Measurements from ENCODE around the gene C5AR2.
"Not testable (repeated sequence)": the region's sequence is repeated elsewhere in the genome, so short reads cannot be mapped to it uniquely, and the experiment has no call there.

The C5AR2 gene

DNA sequence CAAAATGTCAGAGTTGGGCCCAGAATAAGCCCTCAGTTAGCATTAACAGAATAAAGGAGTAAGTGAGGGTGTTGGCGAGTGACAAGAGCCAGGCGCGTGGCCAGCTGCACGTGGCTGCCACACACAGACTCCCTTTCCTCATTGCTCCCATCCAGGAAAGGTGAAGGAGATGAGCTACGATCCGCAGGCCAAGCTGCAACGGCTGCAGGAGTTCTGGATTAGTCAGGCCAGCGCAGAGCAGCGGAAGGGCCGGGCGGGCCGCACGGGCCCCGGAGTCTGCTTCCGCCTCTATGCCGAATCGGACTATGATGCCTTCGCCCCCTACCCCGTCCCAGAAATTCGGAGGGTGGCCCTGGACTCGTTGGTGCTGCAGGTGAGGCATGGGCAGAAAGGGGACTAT is 30.3 kb downstream of the C5AR2 start:
- no peak for DNase-seq (ENCODE audit: low read depth, low spot score)

DNA sequence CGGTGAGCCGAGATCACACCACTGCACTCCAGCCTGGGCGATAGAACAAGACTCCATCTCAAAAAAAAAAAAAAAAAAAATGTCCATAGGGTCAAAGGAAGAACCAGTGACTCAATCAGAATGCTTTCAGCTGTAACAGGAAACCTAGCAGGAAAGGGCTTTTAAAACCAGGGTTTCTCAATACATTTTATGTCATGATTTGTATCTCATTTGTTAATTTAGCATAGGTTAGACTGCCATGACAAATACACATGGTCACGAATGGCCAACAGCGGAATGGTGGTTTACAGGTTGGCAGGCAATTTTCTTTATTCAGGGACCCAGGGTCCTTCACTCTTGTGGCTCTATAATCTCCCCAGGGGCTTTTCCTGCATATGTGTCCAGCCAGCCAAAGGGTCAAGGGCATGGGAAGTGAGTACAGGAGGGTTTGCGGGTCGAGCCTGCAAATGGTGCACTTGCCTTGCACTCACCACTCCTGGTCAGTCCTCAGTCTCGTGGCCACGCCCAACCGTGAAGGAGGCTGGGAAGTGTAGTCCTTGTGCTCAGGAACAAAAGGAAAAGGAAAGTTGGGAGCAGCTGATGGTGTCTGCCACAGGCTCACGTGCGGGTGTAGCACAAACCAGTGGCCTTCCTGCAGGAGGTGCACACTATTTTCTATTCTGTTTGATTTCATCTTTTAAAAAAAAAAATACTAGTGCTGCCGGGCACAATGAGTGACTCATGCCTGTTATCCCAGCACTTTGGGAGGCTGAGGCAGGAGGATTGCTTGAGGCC is 32.0 kb downstream of the C5AR2 start:
- DNase-seq (ENCODE audit: low read depth, low spot score): no peak

DNA sequence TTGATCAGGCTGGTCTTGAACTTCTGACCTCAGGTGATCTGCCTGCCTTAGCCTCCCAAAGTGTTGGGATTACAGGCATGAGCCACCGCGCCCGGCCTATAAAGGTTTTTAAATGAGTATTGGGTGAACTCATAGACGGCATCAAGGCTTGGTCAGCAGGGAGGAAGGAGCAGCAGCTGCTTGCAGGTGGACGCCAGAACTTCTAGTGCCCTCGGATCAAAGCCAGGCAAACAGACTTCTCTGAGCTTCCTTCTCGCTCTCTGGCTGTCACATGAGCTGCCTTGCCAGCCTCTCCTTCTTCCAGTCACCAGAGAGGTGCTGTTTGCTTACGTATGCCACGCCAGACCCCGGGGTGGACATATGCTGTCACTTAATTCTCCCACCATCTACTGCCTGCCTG is 33.5 kb downstream of the C5AR2 start:
- DNase-seq (ENCODE audit: low read depth, low spot score): not testable (repeated sequence)

DNA sequence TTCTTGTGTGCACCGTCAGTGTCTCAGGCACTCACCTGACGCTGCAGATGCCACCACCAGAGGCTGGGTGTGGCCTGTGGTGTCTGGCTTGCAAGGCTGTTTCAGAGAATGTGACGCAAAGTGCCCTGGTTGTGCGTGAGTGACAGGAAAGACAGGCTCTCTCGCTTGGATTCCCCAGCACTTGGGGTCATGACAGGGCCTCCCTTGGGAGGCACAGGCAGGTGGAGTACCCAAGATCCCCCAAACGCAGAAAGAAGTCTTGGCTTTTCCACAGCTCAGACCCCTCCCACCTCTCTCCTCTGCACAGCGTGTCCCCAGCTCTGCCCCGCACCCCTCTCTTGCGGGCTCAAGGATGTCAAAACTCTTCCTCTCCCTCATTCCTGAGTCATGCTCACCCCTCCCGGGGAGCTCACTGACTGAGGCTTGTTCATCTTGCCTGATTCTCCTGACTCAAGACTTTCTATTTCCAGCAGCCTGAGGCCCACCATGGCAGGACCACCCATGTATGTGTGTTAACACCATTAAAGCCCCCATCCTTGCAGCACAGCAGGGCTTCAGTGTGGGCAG is 38.2 kb downstream of the C5AR2 start:
- DNase-seq (ENCODE audit: low read depth, low spot score): peak; percentile 86

DNA sequence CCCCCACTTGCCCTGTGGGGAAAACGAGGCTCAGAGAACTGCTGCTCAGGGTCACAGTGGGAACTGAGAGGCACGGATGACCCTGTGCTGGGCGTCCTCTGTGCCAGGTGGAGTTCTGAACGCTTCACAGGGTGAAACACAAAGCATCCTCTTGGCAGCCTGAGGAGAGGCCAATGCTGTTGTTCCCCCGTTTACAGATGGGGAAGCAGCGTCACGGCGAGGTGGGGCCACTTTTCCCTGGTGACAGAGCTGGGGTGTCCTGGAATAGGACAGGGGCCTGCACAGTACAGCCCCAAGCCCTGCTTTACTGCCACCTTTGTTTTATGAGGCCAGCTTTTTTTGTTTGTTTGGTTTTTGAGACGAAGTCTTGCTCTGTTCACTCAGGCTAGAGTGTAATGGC is 39.3 kb downstream of the C5AR2 start:
- no peak for DNase-seq (ENCODE audit: low read depth, low spot score)

DNA sequence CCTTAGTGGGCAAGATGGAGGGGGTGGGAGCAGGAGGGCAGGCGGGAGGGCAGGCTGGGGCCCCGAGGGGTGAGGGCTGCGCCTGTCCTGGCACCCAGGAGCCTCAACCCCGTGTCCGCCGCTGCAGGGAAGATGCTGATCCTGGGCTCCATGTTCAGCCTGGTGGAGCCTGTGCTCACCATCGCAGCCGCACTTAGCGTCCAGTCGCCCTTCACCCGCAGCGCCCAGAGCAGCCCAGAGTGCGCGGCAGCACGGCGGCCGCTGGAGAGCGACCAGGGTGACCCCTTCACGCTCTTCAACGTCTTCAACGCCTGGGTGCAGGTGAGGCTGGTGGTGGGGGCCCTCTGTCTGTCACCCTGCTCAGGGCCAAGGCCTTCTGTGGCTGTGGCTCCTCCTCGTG is 40.6 kb downstream of the C5AR2 start:
- no peak for DNase-seq (ENCODE audit: low read depth, low spot score)

DNA sequence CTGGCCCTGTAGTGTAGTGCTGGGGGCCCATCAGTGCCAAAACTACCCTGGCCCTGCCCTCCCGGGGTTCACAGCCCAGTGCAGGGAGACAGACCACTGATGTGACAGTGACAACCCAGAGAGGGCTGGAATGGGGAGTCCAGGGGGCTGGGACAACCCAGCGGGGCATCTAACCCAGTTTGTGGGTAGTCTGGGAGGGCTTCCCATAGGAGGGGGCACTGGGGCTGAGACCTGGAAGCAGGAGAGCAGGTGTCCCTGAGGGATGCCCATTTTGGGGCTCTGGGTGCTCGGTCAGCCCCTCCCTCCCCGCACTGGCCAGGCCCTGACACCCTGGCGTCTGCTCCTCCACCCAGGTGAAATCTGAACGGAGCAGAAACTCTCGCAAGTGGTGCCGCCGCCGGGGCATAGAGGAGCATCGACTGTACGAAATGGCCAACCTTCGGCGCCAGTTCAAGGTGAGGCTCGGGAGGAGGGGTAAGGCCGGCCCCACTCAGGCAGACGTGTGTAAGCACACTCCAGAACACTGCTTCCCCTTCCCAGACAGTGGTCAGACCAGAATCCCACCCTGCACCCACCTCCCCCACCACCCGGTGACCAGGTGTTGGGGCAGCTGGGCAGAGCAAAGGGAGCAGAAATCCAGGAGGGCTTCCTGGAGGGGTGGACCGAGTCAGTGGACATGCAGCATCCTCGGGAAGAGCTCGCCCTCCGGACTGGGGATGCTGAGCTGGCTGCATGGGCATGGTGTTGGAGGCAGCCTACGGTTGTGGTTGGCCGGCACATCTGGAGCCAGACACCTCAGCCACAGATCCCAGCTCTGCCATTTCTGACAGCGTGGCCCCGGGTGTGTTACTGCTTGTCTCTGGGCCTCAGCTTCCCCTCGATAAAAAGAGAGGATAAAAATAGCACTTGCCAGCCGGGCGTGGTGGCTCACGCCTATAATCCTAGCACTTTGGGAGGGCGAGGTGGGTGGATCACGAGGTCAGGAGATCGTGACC is 41.6 kb downstream of the C5AR2 start:
- DNase-seq (ENCODE audit: low read depth, low spot score): no peak

DNA sequence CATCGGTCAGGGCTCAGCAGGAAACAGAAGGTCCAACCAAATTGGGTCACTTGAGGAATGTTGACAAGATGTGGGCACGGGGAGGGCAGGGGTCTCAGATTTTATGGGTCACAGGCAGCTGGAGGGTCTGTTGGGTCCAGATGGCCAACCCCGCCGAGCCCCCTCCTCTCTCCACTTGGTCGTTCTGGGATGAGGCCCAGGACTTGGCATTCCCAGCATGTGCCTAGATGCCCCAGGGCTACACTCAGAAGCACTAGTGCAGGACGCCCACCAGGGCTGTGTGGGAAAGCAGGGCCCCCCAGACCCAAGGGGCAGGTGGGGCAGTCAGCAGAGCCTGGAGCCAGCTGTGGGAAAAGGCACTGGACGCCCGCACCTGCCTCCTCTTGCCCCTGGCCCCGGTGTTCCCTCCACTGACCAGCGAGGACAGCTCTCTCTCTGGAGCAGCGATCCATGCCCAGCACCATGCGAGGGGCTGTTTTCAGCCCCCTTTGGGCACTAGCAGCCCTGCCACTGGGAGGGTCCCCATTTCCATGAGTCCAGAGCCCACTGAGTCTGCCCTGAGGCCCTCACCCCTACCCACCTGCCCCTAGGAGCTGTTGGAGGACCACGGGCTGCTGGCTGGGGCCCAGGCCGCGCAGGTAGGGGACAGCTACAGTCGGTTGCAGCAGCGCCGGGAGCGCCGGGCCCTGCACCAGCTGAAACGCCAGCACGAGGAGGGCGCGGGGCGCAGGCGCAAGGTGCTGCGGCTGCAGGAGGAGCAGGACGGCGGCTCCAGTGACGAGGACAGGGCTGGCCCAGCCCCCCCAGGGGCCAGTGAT is 43.1 kb downstream of the C5AR2 start:
- DNase-seq (ENCODE audit: low read depth, low spot score): no peak

DNA sequence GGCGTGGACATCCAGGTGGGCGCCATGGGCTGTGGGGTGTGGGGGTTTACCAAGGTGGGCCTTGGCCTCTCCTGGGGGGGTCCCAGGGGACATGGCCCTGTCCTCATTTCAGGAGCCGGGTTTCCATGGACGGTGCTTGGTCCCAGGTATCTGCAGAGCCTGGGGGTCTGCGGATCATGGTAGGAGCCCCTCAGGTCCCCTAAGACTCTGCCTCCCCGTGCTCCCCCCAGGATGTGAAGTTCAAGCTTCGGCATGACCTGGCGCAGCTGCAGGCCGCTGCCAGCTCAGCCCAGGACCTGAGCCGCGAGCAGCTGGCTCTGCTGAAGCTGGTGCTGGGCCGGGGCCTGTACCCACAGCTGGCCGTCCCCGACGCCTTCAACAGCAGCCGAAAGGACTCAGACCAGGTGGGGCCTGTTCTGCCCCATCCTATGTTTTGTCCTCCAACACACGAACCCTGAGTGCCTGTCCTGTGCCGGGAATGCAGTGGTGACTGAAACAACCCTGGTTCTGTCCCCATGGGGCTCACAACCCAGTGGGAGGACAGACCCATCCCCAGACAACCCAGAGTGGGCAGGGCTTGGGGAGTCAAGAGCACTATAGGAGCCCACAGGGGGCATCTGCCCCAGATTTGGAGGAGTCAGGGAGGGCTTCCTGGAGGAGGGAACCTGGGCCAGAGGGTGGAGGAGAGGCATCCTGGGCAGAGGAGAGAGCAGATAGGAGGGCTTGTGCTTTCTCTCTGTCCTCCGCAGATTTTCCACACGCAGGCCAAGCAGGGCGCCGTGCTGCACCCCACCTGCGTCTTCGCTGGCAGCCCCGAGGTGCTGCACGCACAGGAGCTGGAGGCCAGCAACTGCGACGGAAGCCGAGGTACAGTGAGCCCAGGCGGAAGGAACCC is 44.0 kb downstream of the C5AR2 start:
- DNase-seq (ENCODE audit: low read depth, low spot score): no peak

DNA sequence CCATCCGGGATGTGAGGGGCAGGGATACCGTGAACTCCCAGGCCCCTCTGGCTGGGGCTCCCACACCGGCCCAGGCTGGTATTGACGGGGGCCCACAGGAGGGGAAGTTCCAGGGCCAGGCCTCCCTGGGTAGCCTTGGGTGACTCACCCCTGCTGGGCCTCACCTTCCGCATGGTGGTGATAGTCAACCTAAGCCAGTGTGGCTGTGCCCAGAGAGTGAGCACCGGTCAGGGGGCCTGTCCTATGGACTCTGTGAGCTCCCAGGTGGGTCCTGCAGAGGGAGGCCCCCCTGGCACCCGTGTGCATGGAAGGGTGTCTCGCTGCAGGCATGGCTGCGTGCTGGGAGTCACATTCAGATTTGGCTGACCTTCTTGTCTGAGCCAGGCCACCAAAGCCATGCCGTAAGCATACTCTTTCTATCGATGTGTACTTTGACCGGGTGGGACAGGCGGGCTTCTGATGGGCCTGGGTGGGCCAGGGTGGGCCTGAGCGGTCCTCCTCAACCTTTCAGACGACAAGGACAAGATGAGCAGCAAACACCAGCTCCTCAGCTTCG is 44.7 kb downstream of the C5AR2 start:
- DNase-seq (ENCODE audit: low read depth, low spot score): no peak

DNA sequence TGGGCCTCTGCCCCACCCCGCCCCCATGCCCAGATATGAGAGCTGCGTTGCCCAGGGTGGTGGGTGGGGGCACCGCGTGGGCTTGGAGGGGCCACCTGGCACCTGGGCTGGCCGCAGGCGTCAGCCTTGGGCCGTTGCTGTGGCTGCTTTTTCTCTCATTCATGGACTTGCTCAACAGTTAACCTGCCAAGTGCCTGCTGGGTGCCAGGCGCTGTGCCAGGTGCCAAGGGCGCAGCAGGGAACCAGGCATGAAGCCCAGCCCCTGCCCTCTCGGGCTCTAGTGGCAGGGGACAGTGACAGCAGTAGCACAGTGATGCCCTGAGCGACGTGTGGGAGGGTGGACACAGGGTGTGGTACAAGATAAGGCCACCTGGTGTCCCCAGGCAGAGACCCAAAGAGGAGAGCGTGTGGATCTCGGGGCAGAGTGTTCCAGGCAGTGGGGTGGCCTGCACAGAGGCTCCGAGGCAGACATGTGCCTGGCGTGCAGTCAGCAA is 45.3 kb downstream of the C5AR2 start:
- no peak for DNase-seq (ENCODE audit: low read depth, low spot score)

DNA sequence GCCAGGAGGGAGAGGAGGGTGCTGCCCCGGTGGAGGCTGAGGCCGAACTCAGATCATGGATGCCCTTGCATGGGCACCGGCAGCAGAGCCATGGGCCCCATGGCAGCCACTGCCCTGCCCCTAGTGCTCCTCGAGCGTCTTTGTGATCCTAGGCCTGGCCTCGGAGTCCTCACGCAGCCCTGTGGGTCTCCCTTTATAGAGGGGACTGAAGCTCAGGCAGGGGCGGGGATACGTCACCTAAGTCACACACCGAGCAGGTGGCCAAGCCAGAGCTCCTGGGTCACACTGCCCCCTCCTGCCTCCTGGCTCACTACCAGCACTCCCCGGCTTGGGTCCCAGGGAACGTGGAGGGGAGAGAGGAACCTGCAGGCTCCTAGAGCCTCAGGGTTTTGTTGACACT is 45.8 kb downstream of the C5AR2 start:
- DNase-seq (ENCODE audit: low read depth, low spot score): no peak

DNA sequence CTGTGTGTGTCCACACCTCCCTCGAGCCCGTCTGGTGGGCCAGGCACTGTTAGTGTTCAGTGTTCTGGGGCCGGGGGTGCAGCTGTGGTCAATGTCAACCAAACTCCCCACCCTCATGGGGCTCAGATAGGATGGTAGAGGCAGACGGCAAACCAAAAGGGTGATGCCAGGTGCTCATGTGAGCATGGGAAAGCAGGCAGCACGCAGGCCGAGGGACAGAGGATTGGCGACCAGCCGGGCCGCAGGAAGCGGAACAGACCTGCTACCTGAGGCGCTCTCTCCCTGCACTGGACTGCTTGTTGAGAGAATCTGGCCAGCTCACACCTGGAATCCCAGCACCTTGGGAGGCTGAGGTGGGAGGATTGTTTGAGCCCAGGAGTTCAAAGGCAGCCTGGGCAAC is 46.3 kb downstream of the C5AR2 start:
- no peak for DNase-seq (ENCODE audit: low read depth, low spot score)

DNA sequence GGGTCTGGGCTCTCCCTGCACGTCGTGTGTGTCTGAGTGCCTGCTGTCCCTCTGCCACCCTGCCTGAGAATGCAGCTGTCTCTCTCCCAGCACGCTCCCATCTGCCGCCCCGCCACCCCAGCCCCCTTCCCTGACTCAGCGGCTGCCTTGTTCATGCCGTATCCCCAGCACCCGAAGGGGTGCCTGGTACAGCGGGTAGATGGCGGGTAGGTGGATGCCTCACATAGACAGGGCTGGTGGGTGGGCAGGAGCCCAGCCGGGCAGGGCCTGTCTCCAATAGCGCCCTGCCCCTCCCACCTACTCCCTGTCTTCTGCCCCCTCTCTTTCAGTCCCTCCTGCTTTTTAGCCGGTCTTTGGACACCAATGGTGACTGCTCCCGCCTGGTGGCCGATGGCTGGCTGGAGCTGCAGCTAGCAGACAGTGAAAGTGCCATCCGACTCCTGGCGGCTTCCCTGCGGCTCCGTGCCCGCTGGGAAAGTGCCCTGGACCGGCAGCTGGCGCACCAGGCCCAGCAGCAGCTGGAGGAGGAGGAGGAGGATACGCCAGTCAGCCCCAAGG is 47.5 kb downstream of the C5AR2 start:
- DNase-seq (ENCODE audit: low read depth, low spot score): no peak

DNA sequence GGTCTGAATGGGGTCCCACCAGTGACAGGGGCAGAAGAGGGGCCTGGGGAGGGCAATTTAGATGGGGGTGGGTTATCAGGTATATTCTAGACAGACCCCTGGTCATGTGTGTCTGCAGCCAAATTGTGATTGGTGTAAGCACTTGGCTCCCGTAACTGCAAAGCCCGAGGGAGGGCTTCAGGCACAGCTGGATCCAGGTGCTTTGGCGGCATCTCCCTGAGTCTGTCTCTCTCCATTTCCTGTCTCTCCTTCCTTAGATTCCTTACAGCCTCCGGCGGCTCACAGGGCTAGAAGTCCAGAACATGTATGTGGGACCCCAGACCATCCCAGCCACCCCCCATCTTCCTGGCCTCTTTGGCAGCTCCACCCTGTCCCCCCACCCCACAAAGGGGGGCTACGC is 48.6 kb downstream of the C5AR2 start:
- DNase-seq (ENCODE audit: low read depth, low spot score): no peak

DNA sequence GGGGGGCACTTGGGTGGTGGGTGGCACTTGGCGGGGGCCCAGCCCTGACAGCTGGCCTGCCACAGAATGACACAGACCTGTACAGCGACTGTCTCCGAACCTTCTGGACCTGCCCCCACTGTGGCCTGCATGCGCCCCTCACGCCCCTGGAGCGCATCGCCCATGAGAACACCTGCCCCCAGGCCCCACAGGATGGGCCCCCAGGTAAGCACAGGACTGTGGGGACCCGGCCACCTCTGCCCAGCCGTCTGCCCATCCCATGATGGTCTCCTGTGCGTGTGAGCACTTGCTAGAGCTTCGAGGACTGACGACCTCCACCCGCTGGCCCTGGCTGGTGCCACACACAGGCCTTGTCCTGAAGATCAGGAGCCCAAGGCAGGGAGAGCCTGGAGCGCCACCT is 49.1 kb downstream of the C5AR2 start:
- DNase-seq (ENCODE audit: low read depth, low spot score): no peak

DNA sequence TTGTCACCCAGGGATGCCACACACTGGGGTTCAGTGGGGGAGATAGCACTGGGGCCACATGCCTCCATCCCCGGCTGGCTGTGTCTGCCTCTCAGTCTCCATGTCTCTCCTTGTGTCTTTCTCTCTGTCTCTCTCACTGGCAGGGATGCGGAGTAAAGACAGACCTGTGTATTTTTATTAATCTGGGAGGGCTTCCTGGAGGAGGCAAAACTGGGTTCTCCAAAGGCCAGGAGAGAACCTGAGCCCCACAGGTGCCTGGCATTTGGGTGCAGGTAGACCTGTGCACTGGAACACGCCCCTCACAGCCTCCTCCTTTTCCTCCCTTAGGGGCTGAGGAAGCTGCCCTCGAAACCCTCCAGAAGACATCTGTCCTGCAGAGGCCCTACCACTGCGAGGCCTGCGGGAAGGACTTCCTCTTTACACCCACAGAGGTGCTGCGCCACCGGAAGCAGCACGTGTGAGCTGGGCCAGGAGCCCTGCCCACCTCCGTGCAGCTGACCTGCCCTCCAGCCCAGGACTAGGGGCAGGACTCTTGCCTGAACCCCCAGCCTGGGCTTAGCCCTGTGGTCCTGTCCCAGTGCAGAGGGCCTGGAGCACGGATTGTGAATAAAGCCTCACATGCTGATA is 49.8 kb downstream of the C5AR2 start:
- DNase-seq (ENCODE audit: low read depth, low spot score): no peak

DNA sequence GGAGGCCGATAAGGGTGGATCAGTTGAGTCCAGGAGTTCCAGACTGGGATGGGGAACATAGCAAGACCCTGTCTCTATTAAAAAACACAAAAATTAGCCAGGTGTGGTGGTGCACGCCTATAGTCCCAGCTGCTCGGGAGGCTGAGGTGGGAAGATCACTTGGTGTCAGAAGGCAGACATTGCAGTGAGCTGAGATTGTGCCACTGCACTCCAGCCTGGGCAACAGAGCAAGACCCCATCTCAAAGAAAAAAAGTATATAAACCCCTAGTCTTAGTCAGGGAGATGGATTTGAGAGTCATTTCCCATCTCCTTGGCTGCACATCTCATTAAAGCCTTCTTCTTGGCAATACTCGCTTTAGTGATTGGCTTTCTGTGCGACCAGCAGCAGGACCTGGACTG is 51.9 kb downstream of the C5AR2 start:
- DNase-seq (ENCODE audit: low read depth, low spot score): not testable (repeated sequence)

DNA sequence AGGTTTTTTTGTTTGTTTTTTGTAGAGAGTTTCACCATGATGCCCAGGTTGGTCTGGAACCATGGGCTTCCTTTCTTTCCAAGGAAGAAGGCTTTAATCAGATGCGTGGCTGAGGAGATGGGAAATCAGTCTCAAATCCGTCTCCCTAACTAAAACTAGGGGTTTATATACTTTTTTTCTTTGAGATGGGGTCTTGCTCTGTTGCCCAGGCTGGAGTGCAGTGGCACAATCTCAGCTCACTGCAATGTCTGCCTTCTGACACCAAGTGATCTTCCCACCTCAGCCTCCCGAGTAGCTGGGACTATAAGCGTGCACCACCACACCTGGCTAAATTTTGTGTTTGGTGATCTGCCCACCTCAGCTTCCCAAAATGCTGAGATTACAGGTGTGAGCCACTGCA is 52.6 kb downstream of the C5AR2 start:
- DNase-seq (ENCODE audit: low read depth, low spot score): not testable (repeated sequence)
